OCI-LY3 (cell line): ENCODE measurements around the gene ZPR1.

Experiments used
- EZH2phosphoT487 ChIP-seq: fragments of 200-600 bp; shearing (Covaris generic); IDR thresholded peaks from 2 replicates; pipeline ENCODE4 v1.6.1; 2018; ENCODE audit warnings: antibody characterized with exemption, mixed run types, low read depth
- TF ChIP-seq, protein P1 (sequence below): fragments of 200-600, 300-600 bp; sonication (generic); IDR thresholded peaks from 2 replicates; pipeline ENCODE4 v1.5.1; 2014; ENCODE audit warnings: antibody characterized with exemption, low read length, low read depth

DNA sequence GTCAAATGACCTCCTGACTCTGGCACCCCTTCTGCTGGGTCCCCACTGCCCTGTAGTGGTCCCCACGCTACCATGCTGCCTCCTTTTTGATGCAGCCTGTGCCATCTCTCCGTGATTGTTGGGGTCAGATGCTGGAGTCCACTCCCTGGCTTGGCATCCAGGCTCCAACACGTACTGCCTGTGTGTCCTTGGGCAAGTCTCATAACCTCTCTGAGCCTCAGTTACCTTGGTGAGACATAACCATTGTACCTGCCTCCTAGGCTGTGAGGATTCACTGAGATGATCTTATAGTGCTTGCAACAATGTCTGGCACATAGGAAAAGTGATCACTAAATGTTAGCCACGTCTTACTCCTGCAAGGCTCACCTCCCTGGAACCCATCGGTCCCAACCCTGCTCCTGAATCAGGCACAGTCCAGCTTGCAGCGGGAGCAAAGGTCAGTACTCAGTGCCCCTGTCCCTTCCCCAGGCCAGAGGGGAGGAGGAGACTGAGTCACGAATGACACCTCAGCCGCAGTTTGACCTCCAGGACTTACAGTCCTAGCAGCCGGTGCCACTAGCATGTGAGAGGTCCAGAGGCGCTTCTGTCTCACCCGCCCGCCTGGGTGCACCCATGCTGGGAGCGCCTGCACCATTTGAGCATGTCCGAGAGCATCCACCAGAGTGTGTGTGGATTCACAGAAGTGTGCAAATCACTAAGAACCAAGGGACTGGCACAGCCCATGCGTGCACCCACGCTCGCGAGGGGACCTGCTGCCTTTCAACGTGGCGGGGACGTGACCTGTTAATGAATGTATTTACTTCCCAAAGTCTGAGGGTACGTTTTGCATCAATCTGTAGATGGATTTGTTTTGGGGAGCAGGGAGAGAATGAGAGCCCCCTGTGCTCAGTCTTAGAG, 38.3 kb upstream of the ZPR1 start:
- TF ChIP-seq EZH2phosphoT487 = no peak
- TF ChIP-seq, protein P1, sequence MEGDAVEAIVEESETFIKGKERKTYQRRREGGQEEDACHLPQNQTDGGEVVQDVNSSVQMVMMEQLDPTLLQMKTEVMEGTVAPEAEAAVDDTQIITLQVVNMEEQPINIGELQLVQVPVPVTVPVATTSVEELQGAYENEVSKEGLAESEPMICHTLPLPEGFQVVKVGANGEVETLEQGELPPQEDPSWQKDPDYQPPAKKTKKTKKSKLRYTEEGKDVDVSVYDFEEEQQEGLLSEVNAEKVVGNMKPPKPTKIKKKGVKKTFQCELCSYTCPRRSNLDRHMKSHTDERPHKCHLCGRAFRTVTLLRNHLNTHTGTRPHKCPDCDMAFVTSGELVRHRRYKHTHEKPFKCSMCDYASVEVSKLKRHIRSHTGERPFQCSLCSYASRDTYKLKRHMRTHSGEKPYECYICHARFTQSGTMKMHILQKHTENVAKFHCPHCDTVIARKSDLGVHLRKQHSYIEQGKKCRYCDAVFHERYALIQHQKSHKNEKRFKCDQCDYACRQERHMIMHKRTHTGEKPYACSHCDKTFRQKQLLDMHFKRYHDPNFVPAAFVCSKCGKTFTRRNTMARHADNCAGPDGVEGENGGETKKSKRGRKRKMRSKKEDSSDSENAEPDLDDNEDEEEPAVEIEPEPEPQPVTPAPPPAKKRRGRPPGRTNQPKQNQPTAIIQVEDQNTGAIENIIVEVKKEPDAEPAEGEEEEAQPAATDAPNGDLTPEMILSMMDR = no peak
